Stimulated activated effector memory CD8-positive, alpha-beta T cell treated with anti-CD3 and anti-CD28 coated beads, Interleukin-12 subunit alpha, Interleukin-12 subunit beta, amount 100 ng/mL, for 72 hours (primary cell): ENCODE results near the gene LPCAT3.

Experiments
- ATAC-seq: fragments of 150-1000 bp; cut with Tn5 transposase; 2 replicates; pipeline ENCODE4 v1.10.0; 2021
- DNase-seq, 2 donors: peaks; one replicate each; pipeline ENCODE4 v3.0.0; 2021 to 2022; ENCODE audit warnings: low spot score in 2 of 2
- H3K27ac Mint-ChIP-seq: one replicate; pipeline ENCODE4 v1.8.0; 2022; ENCODE audit warnings: mild to moderate bottlenecking, mixed read lengths
- H3K36me3 Mint-ChIP-seq: one replicate; pipeline ENCODE4 v1.8.0; 2022; ENCODE audit warnings: mild to moderate bottlenecking, mixed read lengths
- H3K4me1 Mint-ChIP-seq: one replicate; pipeline ENCODE4 v1.8.0; 2022; ENCODE audit warnings: mixed read lengths
- H3K4me3 Mint-ChIP-seq: one replicate; pipeline ENCODE4 v1.8.0; 2022; ENCODE audit warnings: mild to moderate bottlenecking, mixed read lengths
- H3K9me3 Mint-ChIP-seq: one replicate; pipeline ENCODE4 v1.8.0; 2022; ENCODE audit warnings: mixed read lengths

LPCAT3 gene

DNA sequence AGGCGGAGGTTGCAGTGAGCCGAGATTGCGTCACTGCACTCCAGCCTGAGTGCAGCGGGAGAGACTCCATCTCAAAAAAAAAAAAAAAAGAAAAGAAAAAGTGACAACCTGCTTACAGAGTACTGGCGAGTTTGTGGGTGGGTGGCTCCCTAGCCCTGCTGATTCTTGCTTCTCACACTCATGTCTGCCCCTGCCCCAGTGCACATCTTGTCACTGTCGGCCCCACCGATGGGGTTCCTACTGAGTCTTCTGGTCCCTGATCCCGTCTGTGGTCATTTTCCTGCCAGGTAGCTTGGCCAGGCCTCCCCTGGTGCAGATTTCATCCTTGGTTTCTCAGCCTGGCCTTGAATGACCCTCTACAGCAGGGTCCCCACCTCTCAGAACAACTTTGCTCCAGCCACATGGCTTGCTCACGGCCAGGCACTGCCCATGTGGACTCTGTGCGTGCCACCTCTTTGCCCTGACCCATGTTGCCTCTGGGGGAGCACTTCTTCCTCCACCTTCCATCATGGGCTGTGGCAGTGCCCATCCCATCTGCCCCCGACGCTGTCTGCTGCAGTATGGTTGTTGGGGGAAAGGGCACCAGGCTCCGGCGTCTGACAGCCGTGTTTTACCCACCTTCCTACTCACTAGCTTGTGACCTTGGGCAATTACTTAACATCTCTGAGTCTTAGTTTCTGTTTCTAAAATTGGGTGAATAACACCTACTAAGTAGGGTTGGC lies 69.2 kb downstream of the LPCAT3 start:
- no peak for DNase-seq
- Mint-ChIP-seq H3K4me1 (peaks cover 78% of the 10 kb centered on the region), H3K27ac (peak overlapping the region; percentile 99), H3K9me3 (no peaks in the 10 kb centered on the region), H3K36me3 (peaks cover 71% of the 10 kb centered on the region), H3K4me3 (peak overlapping the region; percentile 80)
- peak; percentile 1 for ATAC-seq

DNA sequence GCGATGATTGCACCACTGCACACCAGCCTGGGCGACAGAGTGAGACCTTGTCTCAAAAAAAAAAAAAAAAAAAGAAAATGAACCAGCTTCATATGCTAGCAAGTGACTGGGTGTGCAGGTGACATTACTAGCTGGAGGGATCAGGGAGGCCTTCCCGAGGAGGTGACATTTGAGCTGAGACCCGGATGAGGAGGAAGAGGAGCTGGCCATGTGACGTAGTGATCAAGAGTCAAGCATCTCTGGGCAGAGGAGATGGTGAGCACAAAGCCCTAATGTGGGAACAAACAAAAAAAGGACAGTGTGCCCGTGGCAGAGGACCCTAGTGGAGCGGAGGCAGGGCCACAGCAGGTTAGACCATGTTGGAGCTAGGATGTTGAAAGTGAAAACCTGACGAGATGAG lies 70.7 kb downstream of the LPCAT3 start:
- H3K4me3 Mint-ChIP-seq = peak overlapping the region; percentile 80
- ATAC-seq (no peak), DNase-seq (no peak)
- peaks cover 71% of the 10 kb centered on the region for H3K36me3 Mint-ChIP-seq
- H3K27ac Mint-ChIP-seq = peak overlapping the region; percentile 99
- peaks cover 81% of the 10 kb centered on the region for H3K4me1 Mint-ChIP-seq
- no peaks in the 10 kb centered on the region for H3K9me3 Mint-ChIP-seq

DNA sequence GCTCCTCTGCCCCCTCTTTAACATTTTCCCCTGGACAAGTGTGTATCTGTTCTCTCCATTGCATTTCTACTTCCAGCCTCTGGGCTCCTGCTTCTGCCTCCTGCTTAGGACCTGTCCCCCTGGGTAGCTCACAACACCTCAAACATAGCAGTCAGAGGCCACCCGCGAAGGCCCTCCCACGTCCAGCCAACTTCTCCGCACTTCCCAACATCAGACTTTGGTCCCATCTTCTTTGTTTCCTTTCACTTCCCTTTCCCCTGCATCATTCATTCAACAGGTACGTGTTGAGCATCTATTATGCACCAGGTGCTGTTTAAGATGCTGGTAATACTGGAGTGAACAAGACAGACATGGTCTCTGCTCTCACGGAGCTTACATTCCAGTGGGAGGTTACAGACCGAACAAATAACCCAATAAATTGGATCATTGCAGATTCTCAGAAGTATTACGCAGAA lies 71.3 kb downstream of the LPCAT3 start:
- DNase-seq (no peak), ATAC-seq (no peak)
- Mint-ChIP-seq H3K36me3 (peaks cover 71% of the 10 kb centered on the region), H3K4me3 (peak overlapping the region; percentile 80), H3K9me3 (no peaks in the 10 kb centered on the region), H3K27ac (peak overlapping the region; percentile 99), H3K4me1 (peaks cover 87% of the 10 kb centered on the region)

DNA sequence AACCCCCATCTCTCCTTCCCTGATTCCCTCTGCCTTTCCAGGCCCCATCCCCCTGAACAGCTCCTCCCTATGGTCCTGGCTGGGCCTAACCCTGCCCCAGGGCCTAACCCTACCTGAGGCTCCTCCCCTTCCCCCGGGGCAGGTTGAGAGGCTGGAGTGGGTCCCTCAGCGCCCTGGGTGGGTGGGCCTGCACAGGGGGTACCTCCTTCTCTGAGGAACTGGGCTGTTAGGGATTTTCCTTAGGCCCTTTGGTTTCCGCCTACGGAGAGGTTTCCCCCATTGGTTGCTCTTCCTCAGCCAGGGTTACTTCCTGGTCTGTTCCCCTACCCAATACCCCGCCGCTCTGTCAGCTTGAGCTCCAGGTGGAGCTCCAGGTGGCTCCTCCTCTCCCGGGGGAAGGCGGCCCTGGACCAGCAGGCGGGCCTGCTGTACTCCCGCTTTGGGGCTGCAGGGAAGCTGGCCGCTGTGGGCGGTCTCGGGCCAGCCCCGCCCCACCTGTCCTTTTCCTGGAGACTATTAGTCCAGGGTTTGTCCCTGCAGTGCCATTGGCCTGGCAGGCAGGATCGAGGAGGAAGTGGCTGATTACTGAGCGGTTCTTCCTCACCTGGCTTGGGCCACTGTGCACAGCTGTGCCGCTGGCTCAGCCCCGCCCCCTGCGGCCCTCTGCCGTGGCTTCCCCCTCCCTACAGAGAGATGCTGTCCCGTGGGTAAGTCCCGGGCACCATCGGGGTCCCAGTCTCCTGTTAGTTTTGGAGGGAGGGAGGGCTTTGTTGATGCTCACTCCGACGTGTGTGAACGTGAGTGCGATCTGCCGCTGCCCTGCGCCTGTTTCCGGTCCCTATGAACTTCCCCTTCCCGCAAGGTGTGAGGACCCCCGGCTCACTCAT lies 72.0 kb downstream of the LPCAT3 start:
- peak overlapping the region; percentile 80 for H3K4me3 Mint-ChIP-seq
- H3K4me1 Mint-ChIP-seq = peaks cover 87% of the 10 kb centered on the region
- peak overlapping the region; percentile 99 for H3K27ac Mint-ChIP-seq
- peaks cover 71% of the 10 kb centered on the region for H3K36me3 Mint-ChIP-seq
- H3K9me3 Mint-ChIP-seq = no peaks in the 10 kb centered on the region
- DNase-seq (peak in 1 of 2 donors; percentile 76), ATAC-seq (no peak)

DNA sequence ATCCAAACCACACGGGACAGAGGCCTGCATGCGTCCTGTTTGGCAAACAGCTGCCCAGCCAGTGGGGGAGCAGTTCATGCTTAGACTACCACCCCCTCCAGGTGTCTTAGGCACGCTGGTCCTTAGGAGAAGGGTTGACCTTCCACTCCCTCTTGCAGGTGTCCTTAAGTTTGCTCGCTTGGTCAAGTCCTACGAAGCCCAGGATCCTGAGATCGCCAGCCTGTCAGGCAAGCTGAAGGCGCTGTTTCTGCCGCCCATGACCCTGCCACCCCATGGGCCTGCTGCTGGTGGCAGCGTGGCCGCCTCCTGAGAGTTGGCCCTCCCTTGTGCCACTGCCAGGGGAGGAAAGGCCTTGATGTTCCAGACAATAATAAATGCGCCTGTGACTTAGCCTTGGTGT lies 72.7 kb downstream of the LPCAT3 start:
- peaks cover 78% of the 10 kb centered on the region for H3K36me3 Mint-ChIP-seq
- H3K4me1 Mint-ChIP-seq = peaks cover 85% of the 10 kb centered on the region
- H3K27ac Mint-ChIP-seq = peak overlapping the region; percentile 99
- no peak for ATAC-seq
- H3K9me3 Mint-ChIP-seq = no peaks in the 10 kb centered on the region
- peak overlapping the region; percentile 80 for H3K4me3 Mint-ChIP-seq
- no peak for DNase-seq

DNA sequence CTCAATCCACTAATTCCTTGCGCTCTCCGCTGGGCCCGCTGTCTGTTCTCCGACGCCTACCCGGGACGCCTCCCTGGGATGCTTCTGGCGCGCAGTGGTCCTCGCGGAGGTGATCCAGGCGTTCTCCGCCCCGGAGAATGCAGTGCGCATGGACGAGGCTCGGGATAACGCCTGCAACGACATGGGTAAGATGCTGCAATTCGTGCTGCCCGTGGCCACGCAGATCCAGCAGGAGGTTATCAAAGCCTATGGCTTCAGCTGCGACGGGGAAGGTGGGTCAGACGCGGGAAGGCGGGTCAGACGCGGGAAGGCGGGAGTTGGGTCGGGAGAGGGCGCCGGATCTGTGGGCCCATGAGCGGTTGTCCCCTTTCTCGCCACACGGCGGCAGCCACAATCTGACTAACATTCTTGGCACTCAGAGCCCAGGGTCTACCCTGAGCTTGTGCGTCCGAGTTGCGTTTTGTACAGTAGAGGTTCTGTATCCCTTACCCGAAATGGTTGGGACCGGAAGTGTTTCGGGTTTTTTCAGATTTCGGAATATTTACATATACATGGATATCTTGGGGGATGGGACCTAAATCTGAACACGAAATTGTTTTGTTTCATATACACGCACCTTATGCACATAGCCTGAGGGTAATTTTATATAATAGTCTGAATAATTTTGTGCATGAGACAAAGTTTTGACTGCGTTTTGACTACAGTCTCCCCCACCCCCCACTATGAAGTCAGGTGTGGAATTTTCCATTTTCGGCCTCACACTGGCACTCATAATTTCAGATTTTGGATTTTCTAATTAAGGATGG lies 73.7 kb downstream of the LPCAT3 start:
- ATAC-seq (peak; percentile 72), DNase-seq (peak; percentile 76 to 94)
- Mint-ChIP-seq H3K27ac (peak overlapping the region; percentile 99), H3K4me1 (peaks cover 82% of the 10 kb centered on the region), H3K9me3 (no peaks in the 10 kb centered on the region), H3K4me3 (peak overlapping the region; percentile 80), H3K36me3 (peaks cover 84% of the 10 kb centered on the region)

DNA sequence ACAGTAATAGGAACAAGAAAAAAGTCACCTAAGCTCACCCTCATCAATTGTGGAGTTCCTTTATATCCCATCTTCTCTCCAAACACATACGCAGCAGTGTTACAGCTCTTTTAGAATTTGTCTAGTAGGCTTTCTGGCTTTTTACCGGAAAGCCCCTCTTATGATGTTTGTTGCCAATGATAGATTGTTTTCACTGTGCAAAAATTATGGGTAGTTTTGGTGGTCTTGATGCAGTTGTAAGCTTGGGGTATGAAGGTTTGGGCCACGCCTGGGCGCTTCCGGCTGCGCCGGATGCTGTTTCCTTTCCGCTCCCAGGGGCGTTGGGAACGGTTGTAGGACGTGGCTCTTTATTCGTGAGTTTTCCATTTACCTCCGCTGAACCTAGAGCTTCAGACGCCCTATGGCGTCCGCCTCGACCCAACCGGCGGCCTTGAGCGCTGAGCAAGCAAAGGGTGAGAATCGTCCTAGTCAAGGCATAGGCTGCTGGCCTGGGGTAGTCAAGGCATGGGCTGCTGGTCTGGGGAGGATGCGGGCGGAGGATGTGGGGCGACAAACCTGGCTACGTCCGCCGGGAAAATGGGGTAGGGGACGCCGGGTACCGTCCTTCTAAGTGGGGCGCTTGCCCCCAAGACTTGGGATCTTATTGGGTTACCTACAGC lies 74.4 kb downstream of the LPCAT3 start, which contains the start of the genes C12orf57 and RNU7-1:
Gene C12orf57, plus strand, starts transcription at position 301 of the 659 bp plus-strand sequence. Its CDS starts 100 bp downstream, at position 401.
Gene RNU7-1, plus strand, starts transcription at position 95 of the 659 bp plus-strand sequence.
- Mint-ChIP-seq H3K27ac (peak within 1 kb of the TSS; percentile 99), H3K4me1 (peaks cover 82% of the 10 kb centered on the region), H3K9me3 (no peaks in the 10 kb centered on the region), H3K36me3 (peaks cover 86% of the 10 kb centered on the region), H3K4me3 (peak within 1 kb of the TSS; percentile 80)
- peak in 1 of 2 donors; percentile 89 for DNase-seq
- ATAC-seq = peak; percentile 81

DNA sequence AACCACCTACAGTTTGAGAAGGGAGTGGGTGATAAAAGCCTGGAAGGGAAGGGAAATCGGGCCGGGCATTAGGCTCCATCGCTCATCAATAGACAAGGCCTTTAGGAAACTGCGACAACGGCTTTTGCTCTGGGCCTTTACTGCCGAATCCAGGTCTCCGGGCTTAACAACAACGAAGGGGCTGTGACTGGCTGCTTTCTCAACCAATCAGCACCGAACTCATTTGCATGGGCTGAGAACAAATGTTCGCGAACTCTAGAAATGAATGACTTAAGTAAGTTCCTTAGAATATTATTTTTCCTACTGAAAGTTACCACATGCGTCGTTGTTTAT lies 74.9 kb downstream of the LPCAT3 start:
- peak overlapping the region; percentile 99 for H3K27ac Mint-ChIP-seq
- H3K36me3 Mint-ChIP-seq = peaks cover 89% of the 10 kb centered on the region
- H3K9me3 Mint-ChIP-seq = no peaks in the 10 kb centered on the region
- peak overlapping the region; percentile 80 for H3K4me3 Mint-ChIP-seq
- peak in 1 of 2 donors; percentile 84 for DNase-seq
- ATAC-seq = peak; percentile 61
- H3K4me1 Mint-ChIP-seq = peaks cover 78% of the 10 kb centered on the region

DNA sequence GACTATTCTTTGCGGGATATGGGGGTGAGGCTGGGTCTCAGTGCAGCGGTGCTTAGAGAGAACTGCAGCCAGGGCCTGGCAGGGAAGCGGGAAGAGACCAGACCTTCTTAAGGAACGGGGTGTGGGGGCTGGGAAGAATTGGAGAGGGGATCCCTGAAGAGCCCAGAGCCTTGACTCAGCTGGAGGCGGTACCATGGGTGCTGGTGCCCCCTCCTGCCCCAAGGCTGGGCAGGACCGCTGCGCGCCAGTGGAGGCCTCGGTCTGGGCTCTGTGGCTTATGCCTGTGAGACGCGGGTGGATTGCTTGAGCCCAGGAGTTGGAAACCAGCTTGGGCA lies 76.0 kb downstream of the LPCAT3 start:
- Mint-ChIP-seq H3K9me3 (no peaks in the 10 kb centered on the region), H3K4me1 (peaks cover 74% of the 10 kb centered on the region), H3K27ac (peak overlapping the region; percentile 99), H3K4me3 (peak overlapping the region; percentile 80), H3K36me3 (peaks cover 96% of the 10 kb centered on the region)
- DNase-seq (no peak), ATAC-seq (no peak)

DNA sequence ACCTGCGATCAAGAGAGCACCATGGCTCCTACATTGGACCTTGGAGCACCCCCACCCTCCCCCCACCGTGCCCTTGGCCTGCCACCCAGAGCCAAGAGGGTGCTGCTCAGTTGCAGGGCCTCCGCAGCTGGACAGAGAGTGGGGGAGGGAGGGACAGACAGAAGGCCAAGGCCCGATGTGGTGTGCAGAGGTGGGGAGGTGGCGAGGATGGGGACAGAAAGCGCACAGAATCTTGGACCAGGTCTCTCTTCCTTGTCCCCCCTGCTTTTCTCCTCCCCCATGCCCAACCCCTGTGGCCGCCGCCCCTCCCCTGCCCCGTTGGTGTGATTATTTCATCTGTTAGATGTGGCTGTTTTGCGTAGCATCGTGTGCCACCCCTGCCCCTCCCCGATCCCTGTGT lies 76.5 kb downstream of the LPCAT3 start:
- Mint-ChIP-seq H3K4me3 (no peak overlapping the region), H3K27ac (peak overlapping the region; percentile 99), H3K9me3 (no peaks in the 10 kb centered on the region), H3K4me1 (peaks cover 72% of the 10 kb centered on the region), H3K36me3 (peaks cover 95% of the 10 kb centered on the region)
- DNase-seq (no peak), ATAC-seq (no peak)

DNA sequence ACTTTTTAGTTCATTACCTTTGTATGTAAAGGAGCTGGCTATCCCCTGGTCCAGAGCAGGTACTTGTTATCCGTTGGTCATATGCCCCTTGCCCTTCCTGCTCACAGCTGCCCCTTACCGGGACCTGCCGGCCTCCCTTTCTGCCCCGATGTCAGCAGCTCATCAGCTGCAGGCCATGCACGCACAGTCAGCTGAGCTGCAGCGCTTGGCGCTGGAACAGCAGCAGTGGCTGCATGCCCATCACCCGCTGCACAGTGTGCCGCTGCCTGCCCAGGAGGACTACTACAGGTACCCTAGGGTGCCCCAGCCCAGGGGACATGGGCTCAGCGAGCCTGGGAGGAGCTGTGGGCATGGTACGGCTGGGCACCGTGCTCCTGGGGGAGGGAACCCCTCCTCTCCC lies 77.0 kb downstream of the LPCAT3 start:
- Mint-ChIP-seq H3K4me3 (no peak overlapping the region), H3K4me1 (peaks cover 72% of the 10 kb centered on the region), H3K27ac (peak overlapping the region; percentile 97), H3K36me3 (peaks cover 95% of the 10 kb centered on the region), H3K9me3 (no peaks in the 10 kb centered on the region)
- ATAC-seq (no peak), DNase-seq (no peak)

DNA sequence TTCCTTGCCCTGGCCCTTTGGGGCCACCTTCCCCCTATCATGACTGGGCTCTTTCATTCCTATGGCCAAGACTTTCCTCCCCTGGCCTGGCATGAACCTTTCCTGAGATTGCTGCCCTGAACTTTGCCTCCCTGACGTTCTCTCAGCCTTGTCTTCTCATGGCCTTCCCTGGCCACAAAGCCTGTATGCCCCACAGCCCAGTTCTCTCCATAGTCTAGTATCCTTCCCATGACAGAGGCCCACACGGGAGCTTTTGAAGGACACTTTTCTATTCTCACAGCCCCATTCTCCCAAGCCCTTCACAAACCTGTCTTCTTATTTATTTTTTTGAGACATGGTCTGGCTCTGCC lies 79.1 kb downstream of the LPCAT3 start:
- Mint-ChIP-seq H3K4me3 (peak overlapping the region; percentile 84), H3K9me3 (no peaks in the 10 kb centered on the region)

DNA sequence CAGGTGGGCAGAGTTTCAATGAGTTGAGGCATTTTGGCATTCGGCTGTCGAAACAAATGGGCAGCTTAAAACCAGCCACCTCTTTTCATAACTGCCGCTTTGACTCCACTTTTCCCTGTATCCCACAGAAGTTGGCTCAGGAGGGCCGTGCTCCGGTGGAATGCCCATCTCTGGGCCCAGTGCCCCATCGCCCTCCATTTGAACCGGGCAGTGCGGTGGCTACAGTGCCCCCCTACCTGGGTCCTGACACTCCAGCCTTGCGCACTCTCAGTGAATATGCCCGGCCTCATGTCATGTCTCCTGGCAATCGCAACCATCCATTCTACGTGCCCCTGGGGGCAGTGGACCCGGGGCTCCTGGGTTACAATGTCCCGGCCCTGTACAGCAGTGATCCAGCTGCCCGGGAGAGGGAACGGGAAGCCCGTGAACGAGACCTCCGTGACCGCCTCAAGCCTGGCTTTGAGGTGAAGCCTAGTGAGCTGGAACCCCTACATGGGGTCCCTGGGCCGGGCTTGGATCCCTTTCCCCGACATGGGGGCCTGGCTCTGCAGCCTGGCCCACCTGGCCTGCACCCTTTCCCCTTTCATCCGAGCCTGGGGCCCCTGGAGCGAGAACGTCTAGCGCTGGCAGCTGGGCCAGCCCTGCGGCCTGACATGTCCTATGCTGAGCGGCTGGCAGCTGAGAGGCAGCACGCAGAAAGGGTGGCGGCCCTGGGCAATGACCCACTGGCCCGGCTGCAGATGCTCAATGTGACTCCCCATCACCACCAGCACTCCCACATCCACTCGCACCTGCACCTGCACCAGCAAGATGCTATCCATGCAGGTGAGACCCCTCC lies 79.7 kb downstream of the LPCAT3 start:
- H3K4me1 Mint-ChIP-seq = peaks cover 76% of the 10 kb centered on the region
- H3K36me3 Mint-ChIP-seq = peaks cover 95% of the 10 kb centered on the region
- H3K9me3 Mint-ChIP-seq = no peaks in the 10 kb centered on the region
- no peak for ATAC-seq
- peak overlapping the region; percentile 97 for H3K27ac Mint-ChIP-seq
- H3K4me3 Mint-ChIP-seq = peak overlapping the region; percentile 84
- DNase-seq = no peak

More for the DNA sequence above, 79.1 kb downstream of the LPCAT3 start:
- H3K4me1 Mint-ChIP-seq = peaks cover 76% of the 10 kb centered on the region
- peak overlapping the region; percentile 97 for H3K27ac Mint-ChIP-seq
- ATAC-seq (no peak), DNase-seq (no peak)
- H3K36me3 Mint-ChIP-seq = peaks cover 95% of the 10 kb centered on the region
